Measurements from ENCODE around the gene TP53BP2.
A peak's percentile ranks its signal among the peaks of the same experiment; 100 is the strongest.
"Not testable (repeated sequence)": the region's sequence is repeated elsewhere in the genome, so short reads cannot be mapped to it uniquely, and the experiment has no call there.

TP53BP2 gene, protein sequence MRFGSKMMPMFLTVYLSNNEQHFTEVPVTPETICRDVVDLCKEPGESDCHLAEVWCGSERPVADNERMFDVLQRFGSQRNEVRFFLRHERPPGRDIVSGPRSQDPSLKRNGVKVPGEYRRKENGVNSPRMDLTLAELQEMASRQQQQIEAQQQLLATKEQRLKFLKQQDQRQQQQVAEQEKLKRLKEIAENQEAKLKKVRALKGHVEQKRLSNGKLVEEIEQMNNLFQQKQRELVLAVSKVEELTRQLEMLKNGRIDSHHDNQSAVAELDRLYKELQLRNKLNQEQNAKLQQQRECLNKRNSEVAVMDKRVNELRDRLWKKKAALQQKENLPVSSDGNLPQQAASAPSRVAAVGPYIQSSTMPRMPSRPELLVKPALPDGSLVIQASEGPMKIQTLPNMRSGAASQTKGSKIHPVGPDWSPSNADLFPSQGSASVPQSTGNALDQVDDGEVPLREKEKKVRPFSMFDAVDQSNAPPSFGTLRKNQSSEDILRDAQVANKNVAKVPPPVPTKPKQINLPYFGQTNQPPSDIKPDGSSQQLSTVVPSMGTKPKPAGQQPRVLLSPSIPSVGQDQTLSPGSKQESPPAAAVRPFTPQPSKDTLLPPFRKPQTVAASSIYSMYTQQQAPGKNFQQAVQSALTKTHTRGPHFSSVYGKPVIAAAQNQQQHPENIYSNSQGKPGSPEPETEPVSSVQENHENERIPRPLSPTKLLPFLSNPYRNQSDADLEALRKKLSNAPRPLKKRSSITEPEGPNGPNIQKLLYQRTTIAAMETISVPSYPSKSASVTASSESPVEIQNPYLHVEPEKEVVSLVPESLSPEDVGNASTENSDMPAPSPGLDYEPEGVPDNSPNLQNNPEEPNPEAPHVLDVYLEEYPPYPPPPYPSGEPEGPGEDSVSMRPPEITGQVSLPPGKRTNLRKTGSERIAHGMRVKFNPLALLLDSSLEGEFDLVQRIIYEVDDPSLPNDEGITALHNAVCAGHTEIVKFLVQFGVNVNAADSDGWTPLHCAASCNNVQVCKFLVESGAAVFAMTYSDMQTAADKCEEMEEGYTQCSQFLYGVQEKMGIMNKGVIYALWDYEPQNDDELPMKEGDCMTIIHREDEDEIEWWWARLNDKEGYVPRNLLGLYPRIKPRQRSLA

DNA sequence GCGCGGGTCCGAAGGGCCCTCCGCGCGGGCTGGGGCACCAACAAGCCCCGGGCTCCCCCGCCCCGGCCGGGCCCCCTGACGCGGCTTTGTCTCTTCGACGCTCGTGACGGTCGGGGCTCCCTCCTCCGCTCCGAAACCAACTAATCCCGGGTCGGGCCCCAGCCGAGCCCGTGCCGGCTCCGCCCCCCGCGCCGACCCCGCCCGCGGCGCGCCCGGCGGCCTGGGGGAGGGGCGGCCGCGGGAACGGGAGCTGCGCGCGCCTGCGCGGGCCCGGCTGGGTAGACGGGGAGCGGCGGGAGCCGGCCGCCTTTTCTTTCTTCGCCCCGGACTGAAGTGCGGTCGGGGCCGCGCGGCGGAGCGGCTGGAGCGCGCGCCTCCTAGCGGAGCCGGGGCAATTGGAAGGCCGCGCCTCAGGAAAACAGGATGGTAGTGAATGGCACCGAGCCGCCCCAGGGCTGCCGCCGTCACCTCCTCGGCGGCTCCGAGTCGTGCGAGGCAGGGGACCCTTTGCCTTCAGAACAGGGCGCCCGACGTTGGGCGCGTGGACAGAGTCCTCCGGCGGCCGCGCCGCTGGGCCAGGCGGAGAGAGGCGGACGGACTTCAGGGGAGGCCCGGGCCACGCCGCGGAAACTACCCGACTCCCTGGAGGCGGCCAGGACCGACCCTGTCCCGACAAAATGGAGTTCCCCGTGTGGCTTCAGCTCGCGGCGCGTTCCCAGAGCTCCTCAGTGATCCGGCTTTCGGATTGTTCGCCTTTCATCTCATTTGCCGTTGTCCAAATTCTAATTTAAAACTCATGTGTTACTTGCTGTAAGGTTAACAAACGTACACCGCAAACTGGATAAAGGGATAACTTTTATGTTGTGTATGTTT lies at the start of gene TP53BP2:
TP53BP2 (minus strand) TSS at position 138 of the 873 bp plus-strand sequence. CDS start 267 bp downstream, outside the sequence.
- peak; percentile 96 for DNase-seq (ENCODE audit: low spot score)

DNA sequence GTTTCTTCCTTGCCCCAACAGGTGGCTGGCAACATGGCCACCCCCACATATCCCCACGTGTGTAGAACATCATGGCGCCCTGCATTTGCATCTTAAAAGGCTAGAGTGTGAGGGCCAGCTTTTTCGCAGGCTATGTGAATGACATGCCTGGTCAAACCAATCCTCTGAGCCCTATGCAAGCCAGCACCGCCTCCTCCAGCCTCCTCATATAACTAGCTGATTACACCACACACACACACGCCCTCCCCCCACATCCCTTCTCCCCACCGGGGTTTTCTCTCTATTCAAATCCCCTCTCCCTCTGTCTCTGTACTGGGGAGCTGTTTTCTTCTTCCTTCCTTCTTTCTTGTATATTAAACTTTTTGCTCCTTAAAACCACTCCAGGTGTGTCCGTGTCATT lies 44.7 kb upstream of the TP53BP2 start:
- not testable (repeated sequence) for DNase-seq (ENCODE audit: low spot score)

DNA sequence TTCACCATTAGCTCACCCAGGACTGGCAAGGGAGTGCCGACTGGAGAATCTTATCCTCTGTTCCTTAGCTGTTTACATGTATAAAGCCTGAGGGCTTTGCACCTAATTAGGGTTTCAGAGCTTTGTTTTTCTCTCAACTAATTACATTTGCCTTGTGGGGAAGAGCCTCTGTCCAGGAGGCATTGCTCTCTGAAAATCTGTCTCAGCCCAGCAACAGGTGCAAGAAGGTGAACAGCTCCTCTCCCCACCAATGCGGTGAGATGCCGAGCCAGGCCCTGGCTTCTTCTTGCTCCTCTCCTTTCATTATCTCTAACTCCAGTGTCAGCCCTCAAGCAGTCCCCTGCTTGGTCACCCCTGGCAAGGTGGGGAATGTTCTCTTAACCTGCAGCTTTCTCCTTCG lies 43.6 kb upstream of the TP53BP2 start:
- DNase-seq (ENCODE audit: low spot score), result not testable (repeated sequence)

DNA sequence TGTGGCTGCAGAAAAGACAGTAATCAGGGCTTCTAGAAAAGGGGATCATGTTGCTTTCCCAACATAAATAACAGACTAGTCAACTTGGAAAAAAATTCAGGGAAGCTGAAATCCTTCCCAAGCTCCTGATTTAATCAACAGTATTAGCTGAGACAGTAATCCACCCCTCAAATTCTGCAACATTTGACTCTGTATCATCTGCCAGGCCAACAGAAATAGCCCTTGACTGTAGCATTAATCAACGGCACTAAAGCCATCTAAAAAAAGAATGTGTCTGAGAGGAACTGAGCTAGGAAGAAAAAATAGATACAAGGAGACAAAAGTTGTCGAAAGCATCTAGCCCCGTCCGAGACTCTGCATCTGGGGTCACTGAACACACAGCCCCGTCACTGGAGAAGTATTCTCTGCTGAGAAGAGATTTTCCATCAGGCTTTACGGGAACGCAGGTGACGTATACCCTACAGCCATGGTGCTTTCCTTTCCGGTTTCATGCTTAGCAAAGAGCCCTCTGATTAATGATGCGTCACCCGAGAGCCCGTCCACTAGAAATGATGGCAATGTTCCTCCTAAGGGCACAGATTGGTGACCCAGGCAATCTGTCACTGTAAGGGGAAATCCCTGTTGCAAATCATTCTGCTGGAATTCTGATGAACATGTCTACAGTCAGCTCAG lies 42.1 kb upstream of the TP53BP2 start:
- DNase-seq (ENCODE audit: low spot score), result peak; percentile 73

DNA sequence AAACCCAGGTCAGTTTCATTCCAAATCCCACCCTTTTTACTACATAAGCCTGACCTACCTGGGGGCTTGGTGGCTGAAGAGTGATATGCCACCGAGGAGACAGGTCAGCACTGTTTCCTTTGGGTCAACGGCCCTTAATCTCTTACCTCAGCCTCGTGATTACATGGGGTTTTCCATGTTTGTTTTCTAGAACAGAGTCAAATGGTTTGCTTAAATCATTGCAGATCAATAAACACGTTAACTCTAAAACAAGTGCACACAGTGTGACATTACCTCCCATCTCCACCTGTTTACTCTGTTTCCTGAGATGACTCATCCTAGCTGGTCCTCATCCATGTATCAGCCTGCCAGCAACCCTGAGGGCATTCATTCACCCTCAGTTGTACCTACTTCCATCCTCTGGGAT lies 40.8 kb upstream of the TP53BP2 start:
- DNase-seq (ENCODE audit: low spot score), result no peak

DNA sequence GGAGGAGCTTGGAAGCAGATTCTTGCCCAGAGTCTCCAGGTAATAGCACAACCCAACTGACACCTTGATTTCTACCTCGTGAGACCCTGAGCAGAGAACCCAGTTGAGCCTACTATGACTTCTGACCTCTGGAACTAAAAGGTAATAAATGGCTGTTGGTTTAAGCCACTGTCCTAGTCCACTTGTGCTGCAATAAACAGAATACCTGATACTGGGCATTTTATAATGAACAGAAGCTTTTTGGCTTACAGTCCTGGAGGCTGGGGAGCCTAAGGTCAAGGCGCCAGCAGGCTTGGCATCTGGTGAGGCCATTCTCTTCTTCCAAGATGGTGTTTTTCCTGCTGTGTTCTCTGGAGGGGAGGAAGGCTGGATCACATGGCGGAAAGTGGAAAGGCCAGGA lies 39.9 kb upstream of the TP53BP2 start:
- DNase-seq (ENCODE audit: low spot score), result no peak

DNA sequence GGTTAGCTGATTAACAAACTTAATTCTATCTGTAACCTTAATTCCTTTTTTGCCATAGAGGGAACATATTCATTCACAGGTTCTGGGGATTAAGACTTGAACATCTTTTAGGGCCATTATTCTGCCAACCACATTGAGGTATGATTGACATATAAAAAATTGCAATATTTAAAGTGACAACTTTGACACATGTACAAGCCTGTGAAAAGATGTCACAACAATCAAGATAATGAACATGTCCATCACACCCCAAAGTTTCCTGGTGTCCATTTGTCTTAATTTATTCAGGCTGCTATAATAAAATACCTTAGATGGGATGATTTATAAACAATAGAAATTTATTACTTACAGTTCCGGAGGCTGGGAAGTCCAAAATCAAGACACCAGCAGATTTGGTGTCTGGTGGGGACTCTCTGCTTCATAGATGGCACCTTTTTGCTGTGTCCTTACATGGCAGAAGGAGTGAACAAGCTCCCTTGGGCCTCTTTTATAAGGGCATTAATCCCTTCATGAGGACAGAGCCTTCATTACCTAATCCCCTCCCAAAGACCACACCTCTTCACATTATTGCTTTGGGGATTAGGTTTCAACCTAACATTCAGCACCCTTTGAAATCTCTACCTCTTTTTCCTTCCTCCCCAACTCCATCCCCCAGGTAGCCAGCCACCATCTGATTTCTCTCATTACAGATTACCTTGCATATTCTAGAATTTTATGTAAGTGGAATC lies 33.0 kb upstream of the TP53BP2 start:
- no peak for DNase-seq (ENCODE audit: low spot score)

DNA sequence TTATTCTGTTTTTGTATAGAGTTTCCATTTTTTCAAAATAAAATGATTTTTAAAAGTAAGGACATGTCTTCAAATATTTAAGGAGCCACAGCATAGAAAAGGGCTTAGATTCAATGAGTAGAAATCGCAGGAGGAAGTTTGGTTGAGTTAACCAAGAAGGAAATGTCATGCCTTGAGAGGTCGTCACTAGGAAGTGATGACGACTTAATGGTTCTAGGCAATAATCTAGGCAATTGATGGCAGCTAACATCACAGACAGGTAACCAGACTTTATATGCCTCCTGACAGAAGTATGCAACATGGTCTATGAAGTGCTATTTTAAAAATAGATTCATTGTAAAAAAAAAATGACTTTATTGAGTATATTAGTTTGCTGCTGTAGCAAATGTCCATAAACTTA lies 32.1 kb upstream of the TP53BP2 start:
- no peak for DNase-seq (ENCODE audit: low spot score)

DNA sequence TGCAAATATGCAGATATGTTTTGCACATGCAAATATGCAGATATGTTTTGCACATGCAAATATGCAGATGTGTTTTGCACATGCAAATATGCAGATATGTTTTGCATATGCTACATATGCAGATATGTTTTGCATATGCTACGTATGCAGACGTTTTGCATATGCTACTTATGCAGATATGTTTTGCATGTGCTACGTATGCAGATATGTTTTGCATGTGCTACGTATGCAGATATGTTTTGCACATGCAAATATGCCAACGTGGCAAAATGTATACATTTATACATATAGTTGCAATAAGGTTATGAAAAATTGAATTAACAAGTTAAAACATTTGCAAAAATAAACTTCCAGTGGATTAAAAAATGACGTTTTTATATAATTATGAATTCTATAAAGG lies 30.8 kb upstream of the TP53BP2 start:
- DNase-seq (ENCODE audit: low spot score), result no peak

DNA sequence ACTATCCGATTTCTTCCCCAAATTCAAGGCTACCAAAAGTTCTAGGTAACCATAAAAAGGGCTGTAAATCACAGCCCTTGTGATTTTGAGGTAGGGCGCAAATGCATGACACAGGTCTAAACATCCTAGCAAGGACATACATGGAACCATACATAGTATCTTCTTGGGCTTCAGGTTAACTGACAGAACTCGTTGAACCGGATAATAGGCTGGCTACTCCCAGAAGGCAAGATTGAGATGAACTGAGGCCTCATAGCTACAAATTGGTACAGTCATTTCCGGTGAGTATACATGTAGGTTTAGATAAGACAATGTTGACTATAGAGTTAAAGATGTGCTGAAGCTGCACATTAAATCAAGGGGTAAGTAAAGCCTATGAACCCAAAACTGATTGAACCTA lies 27.3 kb upstream of the TP53BP2 start:
- DNase-seq (ENCODE audit: low spot score), result no peak

DNA sequence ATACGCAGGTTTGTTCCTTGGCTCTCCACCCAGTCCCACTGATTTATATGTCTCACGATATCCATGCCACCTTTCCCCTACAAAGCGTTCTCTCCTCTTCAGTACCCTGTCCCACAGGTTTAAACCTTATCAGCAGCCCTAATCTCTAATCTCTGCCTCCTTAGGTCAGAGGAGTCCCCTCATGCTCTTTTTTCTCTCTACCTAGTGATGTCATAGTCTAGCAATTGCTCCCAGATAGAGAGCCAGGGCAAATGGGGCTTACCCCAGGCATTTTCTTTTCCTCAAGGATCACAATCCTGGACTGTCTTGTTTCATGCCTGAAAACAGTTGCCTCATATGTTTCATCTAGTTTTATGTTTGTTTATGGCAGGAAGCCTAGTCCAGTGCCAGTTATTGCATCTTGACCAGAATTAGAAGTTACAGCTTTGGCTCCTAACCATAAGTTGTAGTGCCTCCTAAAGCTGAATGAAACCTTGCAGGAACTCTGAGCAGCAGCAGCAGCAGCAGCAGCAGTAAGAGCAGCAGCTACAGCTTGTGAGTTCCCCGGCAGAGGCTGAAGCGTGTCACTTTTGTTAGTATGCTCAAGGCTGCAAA lies 26.7 kb upstream of the TP53BP2 start:
- DNase-seq (ENCODE audit: low spot score), result no peak

DNA sequence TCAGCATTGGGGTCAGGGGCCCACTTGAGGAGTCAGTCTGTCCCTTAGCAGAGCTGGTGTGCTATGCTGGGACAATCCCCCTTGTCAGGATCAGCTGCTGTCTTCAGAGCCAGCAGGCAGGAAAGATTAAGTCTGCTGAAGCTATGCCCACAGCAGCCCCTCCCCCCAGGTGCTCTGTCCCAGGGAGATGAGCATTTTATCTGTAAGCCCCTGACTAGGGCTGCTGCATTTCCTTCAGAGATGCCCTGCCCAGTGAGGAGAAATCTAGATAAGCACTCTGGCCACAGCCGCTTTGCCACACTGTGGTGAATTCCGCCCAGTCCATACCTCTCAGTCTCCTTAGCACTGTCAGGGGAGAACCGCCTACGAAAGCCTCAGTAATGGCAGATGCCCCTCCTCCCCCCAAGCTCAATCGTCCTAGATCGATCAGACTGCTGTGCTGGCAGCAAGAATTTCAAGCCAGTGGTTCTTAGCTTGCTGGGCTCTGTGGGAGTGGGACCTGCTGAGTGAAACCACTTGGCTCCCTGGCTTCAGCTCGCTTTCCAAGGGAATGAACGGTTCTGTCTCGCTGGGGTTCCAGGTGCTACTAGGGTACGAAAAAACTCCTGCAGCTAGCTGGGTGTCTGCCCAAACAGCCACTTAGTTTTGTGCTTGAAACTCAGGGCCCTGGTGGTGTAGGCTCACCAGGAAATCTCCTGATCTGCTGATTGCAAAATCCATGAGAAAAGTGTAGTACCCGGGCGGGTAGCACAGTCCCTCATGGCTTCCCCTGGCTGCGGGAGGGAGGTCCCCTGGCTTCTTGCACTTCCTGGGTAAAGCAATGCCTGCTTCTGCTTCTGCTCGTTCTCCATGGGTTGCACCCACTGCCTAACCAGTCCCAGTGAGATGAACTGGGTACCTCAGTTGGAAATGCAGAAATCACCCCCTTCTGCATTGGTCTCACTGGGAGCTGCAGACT lies 25.1 kb upstream of the TP53BP2 start:
- DNase-seq (ENCODE audit: low spot score), result no peak

DNA sequence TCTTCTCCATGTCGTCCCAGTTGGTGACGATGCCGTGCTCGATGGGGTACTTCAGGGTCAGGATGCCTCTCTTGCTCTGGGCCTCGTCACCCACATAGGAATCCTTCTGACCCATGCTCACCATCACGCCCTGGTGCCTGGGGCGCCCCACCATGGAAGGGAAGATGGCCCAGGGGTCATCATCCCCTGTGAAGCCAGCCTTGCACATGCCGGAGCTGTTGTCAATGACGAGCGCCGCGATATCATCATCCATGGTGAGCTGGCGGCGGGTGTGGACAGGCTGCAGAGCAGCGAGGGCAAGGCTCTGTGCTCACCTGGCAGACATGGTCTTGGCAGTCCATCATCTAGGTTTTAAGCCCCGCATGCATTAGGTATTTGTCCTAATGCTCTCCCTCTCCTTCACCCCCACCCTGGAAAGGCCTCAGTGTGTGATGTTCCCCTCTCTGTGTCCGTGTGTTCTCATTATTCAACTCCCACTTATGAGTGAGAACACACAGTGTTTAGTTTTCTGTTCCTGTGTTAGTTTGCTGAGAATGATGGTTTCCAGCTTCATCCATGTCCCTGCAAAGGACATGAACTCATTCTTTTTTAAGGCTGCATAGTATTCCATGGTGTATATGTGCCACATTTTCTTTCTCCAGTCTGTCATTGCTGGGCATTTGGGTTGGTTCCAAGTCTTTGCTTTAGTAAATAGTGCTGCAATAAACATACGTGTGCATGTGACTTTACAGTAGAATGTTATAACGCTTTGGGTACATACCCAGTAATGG lies 19.0 kb upstream of the TP53BP2 start:
- DNase-seq (ENCODE audit: low spot score), result not testable (repeated sequence)

DNA sequence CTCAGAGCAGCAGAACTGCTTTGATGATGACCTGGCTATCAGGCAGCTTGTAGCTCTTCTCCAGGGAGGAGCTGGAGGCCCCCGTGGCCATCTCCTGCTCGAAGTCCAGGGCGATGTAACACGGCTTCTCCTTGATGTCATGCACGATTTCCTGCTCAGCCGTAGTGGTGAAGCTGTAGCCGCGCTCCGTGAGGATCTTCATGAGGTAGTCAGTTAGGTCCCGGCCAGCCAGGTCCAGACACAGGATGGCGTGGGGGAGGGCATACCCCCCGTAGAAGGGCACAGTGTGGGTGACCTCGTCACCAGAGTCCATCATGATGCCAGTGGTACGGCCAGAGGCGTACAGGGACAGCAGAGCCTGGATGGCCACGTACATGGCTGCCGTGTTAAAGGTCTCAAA lies 18.3 kb upstream of the TP53BP2 start:
- DNase-seq (ENCODE audit: low spot score), result no peak

DNA sequence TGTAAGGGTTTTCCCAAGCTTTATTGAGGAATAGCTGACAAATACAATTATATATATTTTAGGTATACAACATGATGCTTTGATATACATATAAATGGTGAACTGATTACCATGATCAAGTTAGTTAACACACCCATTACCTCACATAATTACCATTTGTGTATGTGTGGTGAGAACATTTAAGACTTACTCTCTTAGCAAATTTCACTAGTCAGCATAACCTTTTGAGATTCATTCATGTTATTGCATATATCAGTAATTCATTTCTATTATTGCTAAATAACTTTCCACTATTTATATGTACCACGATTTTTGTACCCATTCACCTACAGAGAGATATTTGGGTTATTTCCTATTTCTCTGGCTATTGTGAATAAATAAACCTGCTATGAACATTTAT lies 16.2 kb upstream of the TP53BP2 start:
- no peak for DNase-seq (ENCODE audit: low spot score)

DNA sequence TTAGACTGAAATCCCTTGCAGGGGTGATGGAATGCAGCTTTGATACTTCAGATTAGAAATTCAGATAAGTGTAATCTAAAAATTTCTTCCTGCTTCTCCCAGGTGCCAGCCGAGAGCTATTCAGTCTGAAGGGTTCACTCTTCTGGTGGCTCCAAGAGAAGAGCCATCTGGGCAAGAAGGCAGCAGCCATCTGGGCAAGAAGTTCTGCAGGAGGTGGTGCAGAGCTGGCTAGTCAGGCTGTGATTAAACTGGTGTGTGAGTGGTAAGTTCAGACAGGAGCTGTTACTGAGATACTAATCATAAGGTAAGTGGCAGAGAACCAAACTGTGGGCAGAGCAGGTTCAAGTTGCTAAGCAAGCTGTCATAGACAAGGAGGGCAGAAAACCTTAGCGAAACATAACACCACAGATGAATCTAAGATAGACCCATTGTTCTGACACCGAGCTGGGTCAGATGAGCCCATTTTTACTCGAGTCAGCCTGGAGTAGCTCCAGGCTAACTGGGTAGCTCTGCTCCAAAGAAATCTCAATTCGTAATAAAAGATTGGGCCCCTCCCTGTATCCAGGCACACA lies 14.4 kb upstream of the TP53BP2 start:
- DNase-seq (ENCODE audit: low spot score), result no peak

DNA sequence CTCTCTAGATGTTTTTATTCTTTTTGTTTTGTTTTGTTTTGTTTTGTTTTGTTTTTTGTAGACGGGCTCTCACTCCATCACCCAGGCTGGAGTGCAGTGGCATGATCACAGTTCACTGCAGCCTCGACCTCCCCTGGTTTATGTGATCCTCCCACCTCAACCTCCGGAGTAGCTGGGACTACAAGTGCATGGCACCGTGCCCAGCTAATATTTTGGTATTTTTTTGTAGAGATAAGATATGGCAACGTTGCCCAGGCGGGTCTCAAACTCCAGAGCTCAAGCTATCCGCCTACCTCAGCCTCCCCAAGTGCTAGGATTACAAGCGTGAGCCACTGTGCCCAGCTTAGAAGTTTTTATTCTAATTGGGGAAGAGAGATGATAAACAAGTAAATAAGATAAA lies 13.3 kb upstream of the TP53BP2 start:
- DNase-seq (ENCODE audit: low spot score), result no peak

DNA sequence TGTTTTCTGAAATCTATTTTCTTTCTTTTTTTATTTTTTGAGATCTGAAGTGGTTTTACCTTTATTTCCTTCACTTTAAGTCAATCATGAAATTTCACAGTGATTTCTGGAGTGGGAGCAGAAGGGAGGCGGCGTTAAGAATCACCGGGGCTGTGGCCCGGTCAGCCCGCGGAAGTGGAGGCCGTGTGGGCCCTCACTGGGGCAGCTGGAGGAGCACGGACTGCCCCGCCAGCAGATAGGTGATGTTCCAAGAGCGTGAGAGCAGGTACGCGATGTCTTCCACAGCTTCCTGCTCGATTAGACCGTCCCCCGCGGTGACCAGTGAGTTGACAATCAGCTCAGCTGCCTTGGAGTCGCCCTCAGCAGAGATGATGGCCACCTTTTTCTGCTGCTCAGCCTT lies 10.6 kb upstream of the TP53BP2 start:
- no peak for DNase-seq (ENCODE audit: low spot score)
